Stimulated activated CD8-positive, alpha-beta memory T cell treated with anti-CD3 and anti-CD28 coated beads, Interleukin-4, amount 100 ng/mL, for 24 hours (primary cell): ENCODE measurements around the gene PCBP3.
"Not testable (repeated sequence)": the region's sequence is repeated elsewhere in the genome, so short reads cannot be mapped to it uniquely, and the experiment has no call there.

Source experiments
- DNase-seq: peaks from one replicate; pipeline ENCODE4 v3.0.0-alpha.2; 2020; ENCODE audit warnings: low read depth

PCBP3 gene

DNA sequence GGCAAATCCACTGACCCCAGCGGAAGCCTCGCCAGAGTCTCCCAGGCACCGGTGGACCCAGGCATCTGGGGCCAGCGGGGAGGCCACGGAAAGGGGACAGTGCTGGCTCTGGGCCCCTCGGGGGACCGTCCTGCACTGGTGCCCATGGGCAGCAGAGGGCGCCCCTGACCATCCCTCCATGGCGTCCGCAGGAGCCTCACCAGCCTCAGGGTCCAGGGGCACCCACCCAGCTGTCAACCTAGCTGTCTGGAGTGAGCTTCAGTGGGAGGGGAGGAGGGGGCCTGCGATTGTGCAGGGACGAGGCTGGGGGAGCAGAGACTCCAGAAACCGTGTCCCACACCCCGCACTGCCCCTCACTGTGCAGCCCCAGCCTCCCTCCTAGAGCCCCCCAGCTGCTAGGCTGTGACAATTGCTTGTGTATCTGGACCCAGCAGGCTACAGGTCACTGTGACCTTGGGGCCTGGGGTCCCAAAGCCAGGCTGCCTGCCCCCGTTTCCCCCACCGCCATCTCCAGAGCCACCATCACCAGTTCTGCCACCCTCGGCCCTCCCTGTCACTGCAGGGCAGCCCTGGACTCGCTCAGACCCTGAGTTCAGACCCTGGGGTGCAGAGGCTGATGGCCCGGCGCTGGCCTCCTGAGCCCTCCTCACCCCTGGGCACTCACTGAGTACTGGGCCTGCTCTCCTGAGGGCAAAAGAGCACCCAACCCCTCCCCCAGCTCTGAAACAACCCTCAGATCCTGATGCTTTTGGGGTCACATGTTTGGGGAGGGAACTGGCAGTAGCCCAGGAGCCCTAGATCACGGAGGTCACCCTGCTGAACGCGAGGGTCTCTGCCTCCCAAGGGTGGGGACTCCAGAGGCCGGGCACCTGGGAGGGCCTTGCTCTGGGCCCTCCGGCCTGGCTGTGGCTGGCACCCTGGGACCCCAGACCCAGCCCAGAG lies 327.4 kb downstream of the PCBP3 start:
- peak; percentile 53 for DNase-seq

DNA sequence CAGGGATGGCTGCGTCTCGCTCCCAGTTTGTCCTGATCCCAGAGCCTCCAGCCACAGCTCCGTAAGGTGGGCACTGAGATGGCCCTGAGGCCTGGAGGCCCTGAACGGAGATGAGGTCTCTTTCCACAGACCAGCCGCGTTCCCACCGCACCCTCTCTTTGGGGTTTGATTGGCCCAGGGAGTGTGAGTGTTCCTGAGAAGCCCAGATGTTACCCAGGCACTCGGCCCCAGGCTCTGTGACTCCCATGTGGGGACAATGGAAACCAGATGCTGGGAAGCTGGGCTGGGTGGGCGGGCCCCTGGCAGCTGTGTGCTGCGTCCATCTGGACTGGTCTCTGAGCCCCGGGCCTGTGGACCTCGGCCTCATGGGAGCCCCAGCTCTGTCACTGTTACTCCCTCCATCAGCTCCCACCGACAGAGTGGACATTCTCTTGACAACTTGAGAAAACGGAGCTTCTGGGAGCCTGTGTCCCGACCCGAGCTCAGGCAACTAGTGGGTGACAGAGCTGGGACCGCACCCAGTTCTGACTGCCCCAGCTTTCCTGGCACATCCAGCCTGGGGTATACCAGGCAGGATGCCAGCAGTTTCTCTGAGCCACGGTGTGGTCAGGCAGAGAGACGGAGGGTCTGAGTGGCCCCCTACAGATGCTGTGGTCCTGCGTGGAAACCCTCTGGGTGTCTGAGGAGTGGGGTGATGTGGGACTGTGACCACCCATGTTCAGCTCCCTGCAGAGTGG lies 328.3 kb downstream of the PCBP3 start:
- DNase-seq: no peak

DNA sequence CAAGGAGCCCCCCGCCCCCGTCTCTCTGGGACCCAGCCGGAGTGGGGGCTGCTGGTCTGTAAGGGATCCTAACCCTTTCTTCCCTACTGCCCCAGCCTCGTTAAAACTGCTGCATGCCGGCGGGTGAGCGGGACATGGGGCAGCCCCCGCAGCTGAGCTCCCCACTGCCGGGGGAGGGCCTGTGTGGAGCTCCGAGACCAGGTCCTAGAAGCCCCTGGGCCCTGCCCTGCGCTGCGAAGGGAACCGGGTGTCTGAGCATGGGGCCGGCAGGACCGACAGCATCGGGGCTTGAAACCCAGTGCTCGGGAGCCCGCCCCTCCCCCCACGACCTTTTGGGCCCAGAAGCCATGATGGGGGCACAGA lies 328.8 kb downstream of the PCBP3 start:
- no peak for DNase-seq

DNA sequence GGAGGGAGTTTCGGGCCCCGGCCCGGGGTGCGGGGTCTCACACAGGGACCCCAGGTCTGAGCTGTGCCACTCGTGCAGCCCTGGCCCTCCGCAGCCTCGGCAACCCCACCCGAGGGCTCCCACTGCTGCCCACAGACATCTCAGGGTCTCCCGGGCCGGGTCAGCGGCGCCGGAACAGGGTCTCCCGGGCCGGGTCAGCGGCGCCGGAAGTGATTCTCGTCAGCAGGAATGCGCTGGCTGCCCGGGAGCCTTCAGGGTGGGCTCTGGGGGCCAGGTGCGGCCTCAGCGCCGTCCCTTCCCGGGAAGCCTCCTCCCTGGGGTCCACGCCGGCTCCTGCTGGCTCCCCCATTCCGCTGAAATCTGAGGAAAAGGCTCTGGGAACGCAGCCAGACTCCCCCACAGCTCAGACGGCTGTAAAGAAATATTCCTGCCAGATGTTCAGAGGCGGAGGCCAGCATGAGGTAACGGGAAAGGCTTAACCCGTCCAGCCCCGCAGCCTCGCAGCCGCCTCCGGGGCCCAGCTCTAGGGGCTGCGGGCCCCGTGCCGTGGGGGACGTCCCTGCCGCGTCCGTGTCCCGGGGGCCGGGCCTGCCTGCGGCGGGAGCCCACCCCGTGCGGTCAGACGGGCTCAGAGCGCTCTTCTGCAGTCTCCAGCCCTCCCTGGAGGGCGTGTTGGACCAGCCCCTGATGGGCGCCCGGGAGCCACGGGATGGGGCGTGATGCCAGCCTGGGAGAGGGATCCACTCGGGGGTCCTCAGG lies 329.4 kb downstream of the PCBP3 start:
- no peak for DNase-seq

DNA sequence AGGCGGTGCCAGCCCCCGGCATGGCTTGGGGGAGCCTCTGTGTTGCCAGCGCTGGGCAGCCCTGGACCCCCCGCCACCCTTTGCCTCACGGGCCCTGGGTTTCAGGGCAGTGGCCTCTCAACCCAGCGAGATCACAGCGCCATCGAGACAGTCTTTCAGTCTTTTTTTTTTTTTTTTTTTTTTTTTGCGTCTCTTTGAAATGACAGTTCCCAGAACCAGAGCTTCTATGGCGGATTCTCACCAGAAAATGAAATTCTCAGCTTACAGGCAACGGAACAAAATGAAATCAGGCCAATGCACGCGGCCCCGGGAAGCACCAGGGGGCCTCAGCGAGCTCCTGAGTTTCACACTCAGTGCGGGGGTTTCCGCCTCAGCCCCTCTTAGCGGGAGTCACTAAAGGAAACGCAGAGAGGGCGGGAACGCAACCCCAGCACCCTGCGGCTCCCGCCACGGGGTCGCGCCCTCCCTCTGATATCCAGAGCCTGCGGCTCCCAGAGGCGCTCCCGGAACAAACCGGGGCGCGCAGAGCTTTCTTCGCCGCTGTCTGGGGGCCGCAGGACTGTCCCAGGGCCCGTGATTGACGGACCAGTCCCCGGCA lies 330.0 kb downstream of the PCBP3 start:
- peak; percentile 80 for DNase-seq

DNA sequence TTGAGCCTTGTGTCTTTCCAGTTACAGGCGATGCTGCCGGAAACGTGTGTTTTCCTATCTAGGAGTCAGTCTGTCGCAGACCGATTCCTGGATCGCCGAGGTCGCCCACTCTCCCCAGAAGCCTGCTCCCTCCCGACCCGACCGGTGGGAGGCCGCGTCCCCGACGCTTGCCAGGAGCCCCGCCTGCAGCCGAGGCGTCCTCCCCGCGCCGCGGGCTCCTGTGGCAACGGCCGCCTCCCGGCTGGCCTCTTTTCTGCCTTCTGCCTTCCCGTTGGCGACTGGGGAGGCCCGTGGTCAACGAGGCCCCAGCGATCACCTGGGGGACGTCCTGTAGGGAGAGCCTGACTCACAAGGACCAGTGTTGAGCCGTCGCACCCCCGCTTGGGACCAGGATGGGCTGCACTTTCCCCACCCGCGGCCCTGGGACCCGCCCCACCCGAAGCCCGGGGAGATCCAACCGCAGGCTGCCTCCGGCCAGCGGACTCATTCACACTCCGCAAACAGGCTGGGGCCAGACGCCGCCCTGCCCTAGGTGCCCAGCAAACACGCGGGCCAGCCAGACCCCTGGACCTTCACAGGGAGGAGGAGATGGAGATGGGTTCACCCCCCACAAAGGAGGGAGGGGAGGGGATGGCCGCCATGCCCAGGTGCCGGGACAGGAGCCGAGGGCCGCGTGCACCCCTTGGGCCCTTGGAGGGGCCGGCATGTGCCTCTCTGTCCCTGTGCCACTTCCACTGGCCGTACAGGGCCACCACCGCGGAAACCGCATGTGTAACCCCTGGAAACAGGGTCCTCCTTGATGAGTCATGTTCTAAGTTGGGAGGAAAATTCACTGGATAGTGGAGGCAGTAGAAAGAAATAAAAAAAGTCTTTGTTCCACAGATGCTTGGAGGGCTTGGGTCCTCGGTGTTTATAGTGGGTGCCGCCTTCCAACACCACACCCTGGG lies 330.8 kb downstream of the PCBP3 start:
- DNase-seq: no peak

DNA sequence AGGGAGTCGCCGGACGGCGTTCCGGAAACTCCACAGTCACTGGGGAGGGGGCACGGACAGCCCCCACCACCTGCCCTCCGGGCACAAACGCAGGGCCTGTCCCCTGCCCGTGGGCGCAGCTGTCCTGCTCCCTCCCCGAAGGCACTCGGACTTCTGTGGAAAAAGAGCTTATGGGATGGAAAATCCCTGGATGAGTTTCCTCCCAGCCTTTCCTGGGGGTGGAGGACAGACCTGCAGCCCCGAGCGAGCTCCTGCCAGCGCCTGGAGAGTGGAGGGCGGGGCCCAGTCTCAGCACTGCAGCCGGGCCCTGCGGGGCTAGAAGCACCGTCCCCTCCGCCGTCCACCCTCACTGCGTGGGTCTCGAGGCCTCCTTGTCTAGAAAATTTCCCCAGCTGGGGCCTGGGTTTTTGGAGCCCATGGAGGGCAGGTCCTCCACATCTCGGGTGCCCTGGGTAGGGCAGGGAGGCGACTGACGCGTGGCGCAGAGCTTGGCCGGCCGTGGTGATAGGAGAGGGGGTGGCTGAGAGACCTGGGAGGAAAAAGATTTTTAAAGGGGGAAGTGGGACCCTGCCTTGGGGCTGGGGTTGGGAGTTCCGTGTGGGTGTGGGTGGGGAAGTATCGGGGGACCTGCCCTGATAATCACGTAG lies 331.6 kb downstream of the PCBP3 start:
- DNase-seq: no peak

DNA sequence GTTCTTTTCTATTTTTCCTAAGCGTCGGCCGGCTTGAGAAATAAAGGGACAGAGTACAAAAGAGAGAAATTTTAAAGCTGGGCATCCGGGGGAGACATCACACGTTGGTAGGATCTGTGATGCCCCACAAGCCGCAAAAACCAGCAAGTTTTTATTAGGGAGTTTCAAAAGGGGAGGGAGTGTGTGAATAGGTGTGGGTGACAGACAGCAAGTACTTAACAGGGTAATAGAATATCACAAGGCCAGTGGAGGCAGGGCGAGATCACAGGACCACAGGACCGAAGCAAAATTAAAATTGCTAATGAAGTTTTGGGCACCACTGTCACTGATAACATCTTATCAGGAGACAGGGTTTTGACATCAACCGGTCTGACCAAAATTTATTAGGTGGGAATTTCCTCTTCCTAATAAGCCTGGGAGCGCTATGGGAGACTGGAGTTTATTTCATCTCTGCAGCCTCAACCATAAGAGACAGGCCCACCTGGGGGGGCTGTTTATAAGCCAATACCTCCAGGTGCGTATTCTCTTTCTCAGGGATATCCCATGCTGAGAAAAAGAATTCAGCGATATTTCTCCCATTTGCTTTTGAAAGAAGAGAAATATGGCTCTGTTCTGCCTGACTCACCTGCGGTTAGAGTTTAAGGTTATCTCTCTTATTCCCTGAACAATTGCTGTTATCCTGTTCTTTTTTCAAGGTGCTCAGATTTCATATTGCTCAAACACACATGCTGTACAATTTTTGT lies 332.3 kb downstream of the PCBP3 start:
- DNase-seq: not testable (repeated sequence)

DNA sequence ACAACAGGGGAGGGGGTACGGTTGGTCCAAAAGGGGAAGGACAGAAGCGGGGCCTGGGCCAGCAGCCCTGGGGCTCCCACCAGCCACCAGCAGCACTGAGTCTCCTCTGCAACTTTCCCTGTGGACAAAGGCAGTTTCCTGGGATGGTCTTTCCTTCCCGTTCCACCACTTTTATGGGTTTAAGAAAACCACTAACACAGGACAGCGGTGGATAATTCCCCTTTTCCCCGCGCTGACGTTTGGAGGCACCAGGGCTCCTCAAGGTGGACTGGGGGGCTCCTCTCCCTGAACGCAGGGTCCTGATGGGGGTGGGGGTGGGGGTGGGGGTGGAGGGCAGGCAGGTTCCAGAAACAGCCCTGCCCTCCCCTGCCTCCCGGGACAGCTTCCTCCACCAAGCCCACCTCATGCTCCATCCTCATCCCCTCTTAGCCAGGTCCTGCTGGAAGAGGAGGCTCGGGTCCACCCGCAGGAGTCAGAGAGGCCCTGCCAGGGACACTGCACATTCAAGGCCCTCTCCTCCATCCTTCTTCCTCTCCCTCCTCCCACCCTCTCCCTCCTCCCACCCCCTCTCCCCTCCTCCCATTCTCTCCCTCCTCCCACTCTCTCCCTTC lies 333.3 kb downstream of the PCBP3 start:
- no peak for DNase-seq

DNA sequence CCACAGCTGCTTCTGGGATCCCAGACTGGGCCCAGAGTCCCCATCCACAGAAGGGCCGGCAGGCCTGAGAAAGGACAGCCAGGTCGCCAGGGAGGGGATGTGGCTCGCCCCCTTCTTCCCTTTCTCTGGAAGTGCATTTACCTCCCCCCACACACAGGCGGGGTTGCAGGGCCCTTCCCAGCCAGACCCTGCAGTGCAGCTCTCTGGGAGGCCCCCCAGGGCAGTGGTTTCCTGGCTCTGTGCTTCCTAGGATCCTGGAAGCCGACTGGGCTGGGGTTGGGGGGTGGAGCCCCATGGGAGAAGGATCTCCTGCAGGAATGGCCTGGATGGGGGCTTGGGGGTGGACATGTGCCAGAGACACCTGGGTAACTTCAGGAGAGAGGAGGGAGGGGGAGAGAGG lies 333.9 kb downstream of the PCBP3 start:
- no peak for DNase-seq

DNA sequence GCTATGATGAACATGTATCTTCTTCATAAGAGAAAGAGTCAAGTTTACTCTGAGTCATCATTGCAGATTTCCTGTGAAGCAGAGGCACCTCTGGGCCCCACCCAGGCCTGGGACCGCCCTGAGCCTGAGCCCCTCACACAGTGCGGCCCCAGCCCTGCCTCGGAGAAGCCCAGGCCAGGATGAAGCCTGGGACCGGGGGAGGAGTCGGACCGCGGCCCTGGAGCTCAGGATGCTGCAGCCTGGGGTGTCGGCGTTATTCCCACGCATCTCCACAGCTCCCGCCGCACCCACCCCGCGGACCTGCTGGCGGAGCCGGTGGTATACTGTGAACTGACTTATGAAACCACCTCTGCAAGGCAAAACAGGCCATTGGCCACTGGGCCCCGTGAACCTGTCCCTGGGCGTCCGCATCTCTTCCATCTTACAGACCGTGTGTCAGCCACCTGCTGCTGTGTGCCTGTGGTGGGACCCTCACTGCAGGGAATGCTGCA lies 335.7 kb downstream of the PCBP3 start:
- no peak for DNase-seq

DNA sequence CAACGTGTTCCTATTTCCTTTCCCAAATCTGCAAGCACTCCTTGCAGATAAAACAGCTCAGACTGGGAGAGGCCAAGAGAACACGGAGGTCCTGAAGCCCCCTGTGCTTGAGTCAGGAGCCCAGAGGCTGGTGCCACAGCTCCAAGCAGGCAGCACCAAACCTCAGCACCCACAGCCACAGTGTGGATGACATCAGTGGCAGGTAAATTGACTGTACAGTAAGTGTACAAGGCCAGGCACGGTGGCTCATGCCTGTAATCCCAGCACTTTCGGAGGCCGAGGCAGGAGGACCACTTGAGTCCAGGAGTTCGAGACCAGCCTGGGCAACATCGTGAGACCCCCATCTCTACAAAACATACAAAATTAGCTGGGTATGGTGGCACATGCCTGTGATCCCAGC lies 336.1 kb downstream of the PCBP3 start:
- no peak for DNase-seq

DNA sequence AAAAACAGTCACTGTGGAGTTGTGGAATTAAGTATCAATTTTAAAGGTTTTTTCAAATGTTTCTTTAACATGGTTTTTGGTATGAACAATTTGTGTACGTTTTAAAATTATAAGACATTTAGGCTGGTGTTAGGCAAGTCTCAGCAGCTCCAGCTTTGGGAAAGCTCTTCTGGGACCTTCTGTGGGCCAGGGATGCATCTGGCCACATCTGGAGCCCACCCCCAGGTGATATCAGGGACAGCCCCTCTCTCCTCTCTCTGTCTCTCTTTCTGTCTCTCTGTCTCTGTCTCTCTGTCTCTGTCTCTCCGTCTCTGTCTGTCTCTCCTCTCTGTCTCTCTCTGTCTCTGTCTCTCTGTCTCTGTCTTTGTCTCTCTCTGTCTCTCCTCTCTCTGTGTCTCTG lies 336.7 kb downstream of the PCBP3 start:
- DNase-seq: no peak

DNA sequence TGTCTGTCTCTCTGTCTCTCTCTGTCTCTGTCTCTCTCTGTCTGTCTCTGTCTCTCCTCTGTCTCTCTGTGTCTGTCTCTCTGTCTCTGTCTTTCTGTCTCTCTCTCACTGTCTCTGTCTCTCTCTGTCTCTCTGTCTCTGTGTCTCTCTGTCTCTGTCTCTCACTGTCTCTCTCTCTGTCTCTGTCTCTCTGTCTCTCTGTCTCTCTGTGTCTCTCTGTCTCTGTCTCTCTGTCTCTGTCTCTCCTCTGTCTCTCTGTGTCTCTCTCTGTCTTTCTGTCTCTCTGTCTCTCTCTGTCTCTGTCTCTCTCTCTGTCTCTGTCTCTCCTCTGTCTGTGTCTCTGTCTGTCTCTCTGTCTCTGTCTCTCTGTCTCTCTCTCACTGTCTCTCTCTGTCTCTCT lies 337.2 kb downstream of the PCBP3 start:
- no peak for DNase-seq

DNA sequence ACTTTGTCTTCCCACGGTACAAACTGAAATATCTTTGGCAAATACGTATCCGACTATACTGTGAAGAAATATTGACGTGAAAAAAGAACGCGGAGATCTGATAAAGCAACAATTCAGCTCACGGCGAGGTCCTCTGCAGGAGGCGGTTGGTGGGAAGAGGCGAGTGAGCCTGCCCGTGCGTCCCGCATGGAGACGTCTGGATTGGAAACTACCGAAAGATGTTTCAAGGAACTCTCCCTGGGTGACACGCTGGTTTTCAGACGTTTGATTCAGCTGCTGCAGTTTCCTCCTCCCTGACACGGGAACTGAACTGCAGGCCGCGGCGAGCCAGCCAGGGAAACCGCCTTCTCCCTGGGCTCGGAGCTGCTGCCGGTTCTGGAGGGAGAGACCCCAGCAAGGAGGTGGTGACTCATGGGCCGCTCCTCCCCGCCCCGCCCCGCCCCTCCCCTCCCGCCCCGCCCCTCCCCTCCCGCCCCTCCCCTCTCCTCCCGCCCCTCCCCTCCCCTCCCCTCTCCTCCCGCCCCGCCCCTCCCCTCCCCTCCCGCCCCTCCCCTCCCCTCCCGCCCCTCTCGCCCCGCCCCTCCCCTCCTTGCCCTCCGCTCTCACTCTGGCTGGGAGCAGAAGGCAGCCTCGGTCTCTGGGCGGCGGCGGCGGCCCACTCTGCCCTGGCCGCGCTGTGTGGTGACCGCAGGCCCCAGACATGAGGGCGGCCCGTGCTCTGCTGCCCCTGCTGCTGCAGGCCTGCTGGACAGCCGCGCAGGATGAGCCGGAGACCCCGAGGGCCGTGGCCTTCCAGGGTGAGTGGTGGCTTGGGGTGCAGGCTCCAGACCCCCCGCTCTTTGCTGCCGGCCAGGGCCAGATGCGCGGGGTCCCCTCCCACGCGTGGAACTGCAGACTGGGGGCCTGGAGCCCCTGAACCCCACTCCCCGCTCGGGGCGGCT lies 337.9 kb downstream of the PCBP3 start, which contains the start of gene COL6A1:
Gene COL6A1 (plus strand): TSS at position 620 of the 941 bp plus-strand sequence. CDS start 81 bp downstream, at position 701.
- peak; percentile 29 for DNase-seq

DNA sequence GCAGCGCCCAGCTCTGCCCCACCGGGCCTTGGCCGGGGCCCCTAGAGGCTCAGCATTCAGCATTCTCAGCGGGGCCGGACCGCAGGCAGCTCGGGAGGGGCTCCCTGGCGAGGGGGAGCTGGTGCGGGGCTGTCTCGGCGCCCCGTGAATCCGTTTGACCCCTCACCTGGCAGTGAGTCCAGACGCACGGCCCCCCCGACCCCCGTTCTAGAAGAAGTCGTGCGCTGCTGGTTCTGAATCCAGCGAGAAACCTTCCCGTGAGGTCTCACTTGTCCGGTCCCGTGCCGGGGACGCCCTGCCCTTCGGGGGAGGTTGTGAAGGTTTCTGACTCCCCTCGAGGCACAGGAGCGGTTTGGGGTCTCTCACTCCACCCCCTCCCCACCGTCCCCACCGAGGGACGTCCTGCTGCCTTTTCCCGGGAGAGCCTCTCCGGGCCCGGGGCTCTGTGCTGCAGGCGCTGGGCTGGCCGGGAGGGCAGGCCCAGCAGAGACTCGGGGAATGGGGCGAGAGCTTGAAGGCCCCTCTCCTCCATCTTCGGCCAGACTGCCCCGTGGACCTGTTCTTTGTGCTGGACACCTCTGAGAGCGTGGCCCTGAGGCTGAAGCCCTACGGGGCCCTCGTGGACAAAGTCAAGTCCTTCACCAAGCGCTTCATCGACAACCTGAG lies 338.7 kb downstream of the PCBP3 start:
- DNase-seq: no peak
